ENCODE data around the gene ERICH4.
"Not testable (repeated sequence)": the region's sequence is repeated elsewhere in the genome, so short reads cannot be mapped to it uniquely, and the experiment has no call there.

ERICH4 gene

DNA sequence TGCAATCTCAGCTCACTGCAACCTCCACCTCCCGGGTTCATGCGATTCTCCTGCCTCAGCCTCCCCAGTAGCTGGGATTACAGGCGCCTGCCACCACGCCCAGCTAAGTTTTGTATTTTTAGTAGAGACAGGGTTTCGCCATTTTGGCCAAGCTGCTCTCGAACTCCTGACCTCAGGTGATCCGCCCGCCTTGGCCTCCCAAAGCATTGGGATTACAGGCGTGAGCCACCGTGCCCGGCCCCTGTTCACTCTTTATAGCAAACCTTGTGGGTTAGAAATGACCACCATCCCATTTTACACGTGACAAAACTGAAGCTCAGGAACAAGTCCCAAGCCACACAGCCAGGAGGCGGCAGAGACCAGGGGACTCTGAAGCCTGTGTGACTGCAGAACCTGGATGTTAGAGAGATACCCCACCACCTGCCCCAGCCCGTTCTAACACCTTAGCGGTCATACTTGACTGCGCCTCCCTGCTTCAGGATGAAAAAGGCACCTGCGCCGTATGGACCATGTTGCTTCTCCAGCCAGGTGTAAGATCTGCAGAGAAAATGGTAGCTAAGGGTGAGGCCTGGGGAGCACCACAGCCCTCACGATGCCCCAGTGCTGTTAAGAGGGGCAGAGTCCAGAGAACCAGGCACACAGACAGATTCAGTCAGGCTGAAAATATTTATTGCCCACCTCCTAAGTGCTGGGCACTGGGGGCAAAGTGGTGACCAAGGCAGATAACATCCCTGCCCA is 6.9 kb upstream of the ERICH4 start:
- DNase-seq (ENCODE audit: low read depth), result no peak

DNA sequence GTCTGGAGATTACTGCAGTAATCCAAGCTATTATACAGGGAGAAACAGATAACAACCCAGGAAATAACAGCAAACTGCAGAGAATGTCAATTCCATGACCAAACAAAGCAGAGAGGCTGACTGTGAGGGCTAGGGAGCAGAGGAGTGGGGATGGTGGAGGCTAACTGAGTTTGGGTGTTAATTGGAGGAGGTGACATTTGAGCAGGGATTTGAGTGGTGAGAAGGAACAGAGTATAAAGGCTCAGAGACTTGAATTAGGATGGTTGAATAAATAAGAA is 6.3 kb upstream of the ERICH4 start:
- no peak for DNase-seq (ENCODE audit: low read depth)

DNA sequence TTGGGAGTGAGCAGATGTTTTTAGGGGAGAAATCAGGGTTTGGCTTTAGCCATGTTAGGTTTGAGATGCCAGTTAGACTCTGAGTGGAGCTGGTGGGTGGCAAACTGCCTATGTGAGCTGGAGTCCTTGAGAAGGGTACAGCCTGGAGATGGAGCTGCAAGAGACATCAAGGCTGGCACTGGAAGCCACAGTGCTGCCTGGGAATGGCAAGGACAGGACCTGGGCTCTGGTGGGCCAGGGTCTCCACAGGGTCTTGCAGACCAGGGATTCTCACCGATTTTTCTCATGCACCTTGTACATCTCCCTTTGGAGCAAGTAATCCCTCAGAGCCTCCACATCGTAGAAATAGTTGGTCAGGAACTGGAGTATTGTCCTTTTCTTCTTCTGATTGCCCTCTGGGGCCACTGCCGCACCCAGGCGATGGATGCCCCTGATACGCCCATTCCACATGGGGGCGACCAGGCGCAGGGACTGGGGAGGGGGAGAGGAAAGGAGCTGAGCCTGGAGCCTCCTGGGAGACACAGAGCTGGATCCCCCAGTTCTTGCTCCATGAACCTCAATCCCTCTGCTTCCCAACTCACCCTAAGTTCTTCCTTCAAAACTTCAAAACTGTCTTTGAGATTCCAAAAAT is 4.9 kb upstream of the ERICH4 start:
- DNase-seq (ENCODE audit: low read depth), result no peak

DNA sequence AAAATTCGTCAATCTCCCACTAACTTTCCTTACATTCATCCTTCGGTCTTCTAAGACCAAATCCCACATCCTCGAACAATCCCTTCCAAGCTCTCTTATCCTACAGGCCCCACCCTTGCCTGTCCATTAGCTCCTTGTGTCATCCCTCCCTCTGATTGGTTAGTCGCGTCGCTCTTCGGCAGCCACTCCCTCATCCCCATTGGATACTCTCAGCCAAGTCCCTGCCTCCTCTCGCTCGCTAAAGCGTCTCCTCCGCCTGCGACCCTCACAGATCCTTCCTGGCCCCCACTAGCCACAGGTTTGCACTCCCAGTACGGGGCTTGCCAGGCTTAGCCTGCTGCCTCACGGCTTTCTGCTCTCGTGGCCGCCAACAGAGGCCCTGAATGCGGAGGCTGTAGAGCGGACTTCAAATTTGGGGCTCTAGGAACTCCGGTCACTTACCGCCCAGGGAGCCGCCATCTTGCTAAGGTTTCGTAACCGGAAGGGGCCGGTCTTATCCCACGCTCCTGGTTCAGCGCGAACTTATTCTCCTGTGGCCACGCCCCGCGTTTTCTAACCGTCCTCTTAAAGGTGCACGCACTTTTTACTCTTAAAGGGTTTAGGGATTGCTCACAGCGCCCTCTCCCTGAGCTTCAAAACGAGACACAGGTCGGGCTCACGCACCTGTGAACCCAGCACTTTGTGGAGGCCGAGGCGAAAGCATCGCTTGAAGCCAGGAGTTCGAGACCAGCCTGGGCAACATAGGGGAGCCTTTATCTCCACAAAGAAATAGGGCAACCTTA is 3.3 kb upstream of the ERICH4 start, which contains the start of gene DMAC2:
TSS of gene DMAC2 (minus strand) at position 472 of the 782 bp plus-strand sequence. CDS start at position 459, 13 bp downstream.
- DNase-seq (ENCODE audit: low read depth), result peak; percentile 94

DNA sequence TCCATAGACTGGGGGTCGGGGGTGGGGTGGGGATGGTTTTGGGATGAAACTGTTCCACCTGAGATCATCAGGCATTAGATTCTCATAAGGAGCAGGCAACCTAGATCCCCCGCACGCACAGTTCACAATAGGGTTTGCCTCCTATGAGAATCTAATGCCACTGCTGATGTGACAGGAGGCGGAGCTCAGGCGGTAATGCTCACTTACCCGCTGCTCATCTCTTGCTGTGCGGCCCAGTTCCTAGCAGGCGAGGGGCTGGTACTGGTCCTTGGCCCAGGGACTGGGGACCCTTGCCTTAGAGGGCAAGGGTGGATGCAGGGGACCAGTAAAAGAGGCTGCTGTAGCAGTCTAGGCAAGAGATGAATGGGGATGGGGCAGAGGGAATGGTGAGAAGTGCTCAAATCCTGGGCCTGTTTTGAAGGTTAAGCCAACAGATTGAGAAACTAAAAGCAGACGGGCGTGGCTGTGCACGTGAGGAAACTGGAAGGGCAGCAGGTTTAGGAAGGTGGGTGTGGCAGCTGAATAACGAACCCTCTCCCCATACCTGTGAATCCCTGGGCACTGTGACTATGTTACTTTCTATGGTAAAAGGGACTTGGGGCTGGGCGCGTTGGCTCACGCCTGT is 1.5 kb upstream of the ERICH4 start:
- no peak for DNase-seq (ENCODE audit: low read depth)

DNA sequence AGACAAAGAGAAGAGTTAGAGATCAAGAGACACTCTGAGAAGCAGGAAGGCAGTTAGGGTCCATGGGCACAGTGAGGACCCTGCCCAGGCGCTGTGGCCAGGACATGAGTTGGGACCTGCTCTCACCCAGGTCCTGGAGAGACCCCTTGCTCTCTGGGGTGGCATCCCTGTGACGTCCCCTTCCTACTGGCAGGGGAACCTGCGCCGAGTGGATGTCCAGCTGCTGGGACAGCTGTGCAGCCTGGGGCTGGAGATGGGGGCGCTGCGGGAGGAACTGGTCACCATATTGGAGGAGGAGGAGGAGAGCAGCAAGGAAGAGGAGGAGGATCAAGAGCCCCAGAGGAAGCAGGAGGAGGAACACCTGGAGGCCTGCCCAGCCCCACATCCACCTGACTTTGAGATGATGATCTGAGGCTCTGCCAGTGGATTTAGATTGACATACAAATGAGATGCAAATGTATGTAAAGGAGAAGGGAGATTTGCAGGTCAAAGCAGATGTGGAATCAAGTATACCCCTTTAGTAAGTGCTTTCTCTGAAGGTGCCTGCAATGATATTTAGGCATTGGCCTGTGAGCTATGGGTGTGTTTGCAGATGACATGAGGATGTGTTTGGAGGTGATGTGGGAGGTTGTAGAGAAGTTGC is 978 bp downstream of the ERICH4 start:
- no peak for DNase-seq (ENCODE audit: low read depth)

DNA sequence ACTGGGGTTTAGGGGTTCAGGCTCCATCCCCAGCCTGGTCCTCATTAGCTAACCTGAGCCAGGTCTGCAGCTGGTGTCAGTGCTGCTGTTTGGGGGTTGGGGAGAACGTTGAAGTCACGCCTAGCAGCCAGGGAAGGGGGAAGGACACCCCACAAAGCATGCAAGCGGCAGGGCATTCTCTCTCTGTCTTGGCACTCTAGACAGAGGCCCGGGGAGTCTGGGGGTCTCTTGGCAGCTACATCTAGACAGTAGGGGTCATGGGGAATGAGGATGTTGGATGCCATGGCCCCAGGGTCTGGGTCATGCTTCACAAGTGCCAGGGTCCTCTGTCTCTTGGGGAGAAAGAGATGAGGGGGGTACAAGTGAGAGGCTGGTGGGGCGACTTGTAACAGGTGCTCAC is 2.6 kb downstream of the ERICH4 start:
- no peak for DNase-seq (ENCODE audit: low read depth)

DNA sequence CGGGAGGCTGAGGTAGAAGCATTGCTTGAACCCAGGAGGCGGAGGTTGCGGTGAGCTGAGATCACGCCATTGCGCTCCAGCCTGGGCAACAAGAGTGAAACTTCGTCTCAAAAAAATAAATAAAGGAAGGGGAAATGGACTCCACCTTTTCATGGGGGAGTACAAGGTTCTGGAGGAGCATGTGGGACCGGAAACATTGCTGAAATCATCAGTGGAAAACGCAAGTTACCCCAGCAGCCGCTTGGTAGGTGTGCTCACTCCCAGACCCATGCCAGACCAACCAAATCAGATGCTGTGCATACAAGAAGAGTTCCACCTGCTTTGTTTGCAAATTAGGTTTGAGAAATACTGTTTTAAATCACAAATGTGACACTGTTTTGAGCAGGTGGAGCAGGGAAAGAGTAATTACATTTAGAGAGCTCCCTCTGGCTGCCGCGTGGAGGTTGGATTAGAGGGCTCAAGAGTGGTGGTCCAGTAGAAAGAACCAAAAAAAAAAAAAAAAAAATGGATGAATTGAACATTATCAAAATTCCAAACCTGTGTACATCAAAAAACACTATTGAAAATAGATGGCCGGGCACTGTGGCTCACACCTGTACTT is 4.9 kb downstream of the ERICH4 start:
- no peak for DNase-seq (ENCODE audit: low read depth)

DNA sequence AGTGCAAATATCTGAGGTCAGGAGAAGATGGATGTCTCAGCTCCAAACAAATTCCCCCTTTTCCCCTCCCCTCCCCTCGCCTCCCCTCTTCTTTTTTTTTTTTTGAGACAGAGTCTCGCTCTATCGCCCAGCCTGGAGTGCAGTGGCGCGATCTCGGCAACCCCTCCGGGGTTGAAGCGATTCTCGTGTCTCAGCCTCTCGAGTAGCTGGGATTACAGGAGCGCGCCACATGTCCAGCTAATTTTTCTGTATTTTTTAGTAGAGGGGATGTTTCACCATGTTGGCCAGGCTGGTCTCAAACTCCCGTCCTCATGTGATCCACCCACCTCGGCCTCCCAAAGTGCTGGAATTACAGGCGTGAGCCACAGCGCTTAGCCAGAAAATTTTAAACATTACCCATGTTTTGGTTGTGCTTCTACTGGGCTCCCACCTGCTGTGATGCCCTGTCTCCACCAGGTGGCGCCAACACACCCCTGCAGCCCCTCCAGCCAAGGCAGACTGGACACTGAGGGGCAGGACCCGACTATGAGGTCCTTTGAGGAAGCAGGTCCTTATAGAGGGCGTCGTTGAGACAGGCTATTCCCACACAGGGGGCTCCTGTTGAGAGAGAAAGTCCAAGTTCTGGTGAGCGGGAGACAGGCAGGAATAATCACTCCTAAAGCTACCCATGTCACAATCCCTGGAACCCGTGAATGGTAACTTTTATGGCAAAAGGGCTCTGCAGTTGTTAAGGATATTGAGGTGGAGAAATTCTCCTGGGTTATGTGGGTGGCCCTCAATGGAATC is 6.3 kb downstream of the ERICH4 start:
- no peak for DNase-seq (ENCODE audit: low read depth)

DNA sequence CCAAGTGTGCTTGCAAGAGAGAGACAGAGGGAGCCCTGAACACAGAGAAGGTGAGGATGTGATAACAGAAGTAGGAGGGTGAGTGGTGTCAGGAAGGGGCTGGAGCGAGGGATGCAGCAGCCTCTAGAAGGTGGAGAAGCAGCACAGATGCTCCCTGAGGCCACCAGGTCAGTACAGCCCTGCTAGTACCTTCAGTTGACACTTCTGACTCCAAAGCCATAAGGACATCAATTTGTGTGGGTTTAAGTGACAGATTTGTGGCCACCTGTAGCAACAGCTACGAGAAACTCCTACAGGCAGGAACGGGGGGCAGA is 6.9 kb downstream of the ERICH4 start:
- DNase-seq (ENCODE audit: low read depth), result no peak

DNA sequence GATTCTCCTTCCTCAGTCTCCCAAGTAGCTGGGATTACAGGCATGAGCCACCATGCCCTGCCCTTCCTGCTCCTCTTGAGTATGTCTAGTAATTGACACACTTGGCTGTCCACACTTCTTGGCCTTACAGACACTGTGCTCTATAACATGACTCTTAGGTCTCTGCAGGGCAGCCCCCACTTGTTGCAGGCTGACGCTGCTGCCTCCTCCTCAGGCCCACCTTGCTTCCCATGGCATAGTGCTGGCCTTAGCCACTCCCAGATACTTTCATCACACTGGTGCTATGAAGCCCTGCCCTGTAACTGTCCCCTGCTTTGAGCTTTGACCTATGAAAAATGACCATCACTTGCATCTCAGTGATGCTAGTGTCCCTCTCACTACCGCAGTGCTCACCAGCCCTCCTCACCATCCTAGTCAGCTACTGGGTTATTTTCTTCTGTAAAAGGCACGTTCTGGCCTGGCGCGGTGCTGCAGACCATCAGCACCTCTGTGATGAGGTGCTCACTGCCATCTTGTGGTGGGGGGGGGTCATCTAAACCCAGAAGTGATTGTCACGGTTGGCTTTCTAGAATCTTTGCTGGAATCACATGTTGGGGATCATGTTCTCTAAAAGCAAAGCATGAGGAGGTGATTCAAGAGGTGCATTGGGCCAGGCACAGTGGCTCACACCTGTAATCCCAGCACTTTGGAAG is 9.8 kb downstream of the ERICH4 start:
- no peak for DNase-seq (ENCODE audit: low read depth)

DNA sequence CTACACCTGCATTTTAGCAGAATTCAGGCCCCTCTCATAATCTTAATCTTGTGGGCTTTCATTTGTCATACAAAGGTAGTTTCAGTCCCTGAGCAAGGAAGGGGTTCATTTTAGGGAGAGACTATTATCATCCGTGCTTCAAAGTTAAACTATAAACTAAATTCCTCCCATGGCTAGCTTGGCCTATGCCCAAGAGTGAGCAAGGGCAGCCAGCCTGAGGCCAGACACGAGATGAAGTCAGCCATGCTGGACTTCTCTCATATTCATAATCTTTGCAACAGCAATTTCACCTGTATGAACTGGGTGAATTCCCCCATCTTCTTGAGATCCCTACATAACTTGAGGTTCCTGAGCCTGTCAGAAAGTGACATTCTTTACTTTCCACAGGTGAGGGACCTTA is 13.0 kb downstream of the ERICH4 start:
- no peak for DNase-seq (ENCODE audit: low read depth)

DNA sequence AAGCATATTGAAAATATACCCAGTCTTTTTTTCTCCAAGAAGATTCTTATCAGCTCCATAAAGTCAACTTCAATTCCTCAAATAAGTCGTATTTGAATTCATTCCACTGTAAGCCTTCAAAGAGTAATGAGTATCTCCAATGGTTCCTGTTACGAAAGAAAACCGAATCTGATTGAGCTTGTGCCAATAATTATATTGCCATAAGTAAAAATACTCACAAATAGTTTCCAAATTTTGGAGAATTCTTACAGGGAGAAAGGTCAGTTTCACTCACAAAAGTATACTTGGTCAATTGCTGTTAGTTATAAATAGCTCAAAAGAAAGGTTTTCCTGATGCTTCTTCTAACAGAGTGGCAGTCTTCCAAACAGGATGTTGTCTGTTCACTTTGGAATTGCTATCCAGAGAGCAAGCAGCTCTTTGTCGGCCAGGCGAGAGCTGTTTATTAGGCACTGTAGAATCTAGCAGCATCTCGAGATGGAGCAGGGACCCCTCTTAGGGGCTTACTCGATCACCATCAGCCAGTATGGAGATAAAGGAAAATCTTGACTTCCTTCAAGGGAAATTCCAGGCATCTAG is 13.5 kb downstream of the ERICH4 start:
- peak; percentile 28 for DNase-seq (ENCODE audit: low read depth)

DNA sequence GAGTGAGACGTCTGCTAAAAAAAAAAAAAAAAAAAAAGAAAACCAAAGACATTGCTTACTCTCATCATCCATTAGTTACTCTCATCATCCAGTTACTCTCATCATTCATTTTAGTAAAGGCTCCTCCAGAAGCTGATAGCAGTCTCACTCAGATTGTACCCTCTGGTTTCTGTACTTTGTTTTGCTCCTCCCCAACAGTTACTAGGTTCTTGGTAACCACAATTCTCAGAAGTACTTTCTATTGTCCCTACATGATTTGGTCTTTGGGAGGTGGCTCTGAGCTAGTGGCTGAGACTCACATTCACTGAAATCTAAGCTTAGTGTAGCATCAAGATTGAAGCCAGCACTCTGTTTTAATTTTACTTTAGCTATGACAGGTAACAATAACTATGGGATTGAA is 14.3 kb downstream of the ERICH4 start:
- no peak for DNase-seq (ENCODE audit: low read depth)

DNA sequence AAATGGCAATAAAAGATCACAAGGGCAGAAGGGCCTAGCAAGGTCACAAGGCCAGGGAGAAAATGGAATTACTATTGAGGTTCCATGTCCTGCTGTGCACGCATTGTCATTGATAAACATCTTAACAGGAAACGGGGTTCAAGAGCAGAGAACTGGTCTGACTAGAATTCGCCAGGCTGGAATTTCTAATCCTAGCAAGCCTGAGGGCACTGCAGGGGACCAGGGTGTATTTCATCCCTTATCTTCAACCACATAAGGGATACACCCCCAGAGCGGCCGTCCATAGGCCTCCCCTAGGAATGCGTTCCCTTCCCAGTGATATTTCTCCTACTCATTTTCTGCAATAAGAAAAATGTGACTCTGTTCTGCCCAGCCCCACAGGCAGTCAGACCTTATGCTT is 19.5 kb downstream of the ERICH4 start:
- DNase-seq (ENCODE audit: low read depth), result no peak

DNA sequence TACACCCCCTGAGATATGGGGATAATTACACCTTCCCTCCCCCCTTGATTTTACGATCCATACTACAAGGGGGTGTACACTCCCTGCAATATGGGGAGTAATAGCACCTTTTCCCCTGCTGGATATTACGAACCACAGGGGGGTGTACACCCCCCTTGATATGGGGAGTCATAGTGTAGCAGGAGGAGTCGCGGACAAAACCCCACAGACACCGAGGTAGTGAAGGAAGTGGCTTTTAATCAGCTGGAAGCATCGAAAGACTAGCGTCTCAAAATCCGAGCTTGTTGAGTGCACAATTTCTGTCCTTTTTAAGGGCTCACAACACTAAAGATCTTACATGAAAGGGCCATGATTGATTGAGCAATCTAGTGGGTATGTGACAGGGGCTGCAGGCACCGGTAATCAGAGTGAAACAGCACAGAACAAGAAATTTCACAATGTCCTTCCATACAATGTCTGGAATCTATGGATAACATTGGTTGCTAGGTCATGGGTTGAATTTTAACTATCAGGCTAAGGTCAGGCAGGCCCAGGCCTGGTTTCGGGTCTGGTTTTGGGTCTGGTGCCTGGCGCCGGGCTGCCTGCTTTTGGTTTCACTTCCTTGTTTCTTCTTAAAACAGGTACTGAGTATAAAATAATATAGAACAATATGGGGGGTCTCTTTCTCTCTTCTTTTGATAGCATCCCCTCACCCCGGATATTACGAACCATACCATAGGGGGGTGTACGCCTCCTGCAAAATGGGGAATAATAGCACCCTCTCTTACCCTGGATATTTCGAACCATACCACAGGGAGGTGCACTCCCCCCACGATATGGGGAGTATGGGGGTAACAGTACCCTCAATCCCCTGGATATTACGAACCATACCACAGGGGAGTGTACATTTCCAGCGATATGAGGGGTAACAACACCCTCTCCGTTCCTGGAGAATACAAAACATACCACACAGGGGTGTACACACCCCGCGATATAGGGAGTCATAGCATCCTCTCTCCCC is 20.6 kb downstream of the ERICH4 start:
- not testable (repeated sequence) for DNase-seq (ENCODE audit: low read depth)

DNA sequence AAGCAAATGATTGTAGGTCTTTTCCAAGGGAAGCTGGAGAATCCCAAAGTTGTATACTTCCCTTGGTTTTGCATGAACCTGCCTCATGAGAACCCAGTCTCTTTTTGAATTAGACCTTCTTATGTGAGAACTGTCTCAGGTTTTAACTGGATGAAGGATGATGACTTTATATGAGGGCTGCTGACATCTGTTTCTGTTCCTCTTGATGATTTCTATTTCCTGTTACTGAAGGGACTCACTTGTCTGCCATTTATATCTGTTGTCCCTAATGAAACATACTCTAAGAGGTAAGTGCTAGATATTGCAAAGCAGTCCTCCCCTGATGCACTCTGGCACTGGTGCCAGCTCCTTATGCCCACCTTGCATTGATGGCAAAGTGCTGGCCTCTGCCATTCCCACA is 33.6 kb downstream of the ERICH4 start:
- no peak for DNase-seq (ENCODE audit: low read depth)

DNA sequence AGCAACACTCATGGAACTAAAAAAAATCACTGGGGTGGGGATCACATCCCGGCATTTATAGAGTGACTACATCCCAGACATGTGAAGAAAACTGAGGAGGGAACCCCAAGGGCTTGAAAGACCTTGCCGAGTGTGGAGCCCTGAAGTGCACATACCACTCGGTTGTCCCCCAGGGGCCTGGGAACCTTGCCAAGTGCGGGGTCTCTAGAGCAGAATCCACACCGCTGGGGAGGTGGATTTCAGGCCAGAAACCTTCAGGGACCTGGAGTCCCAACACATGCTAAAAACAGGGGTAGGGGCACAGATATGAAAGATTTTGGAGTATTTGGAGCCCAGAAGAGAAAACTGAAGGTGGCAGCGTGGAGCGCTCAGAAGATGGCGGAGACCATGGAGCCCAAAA is 35.2 kb downstream of the ERICH4 start:
- DNase-seq (ENCODE audit: low read depth), result no peak
